ELR (cell line): ENCODE results near the gene RIBC1.
A peak's percentile ranks its signal among the peaks of the same experiment; 100 is the strongest.
"Not testable (repeated sequence)": the region's sequence is repeated elsewhere in the genome, so short reads cannot be mapped to it uniquely, and the experiment has no call there.

ENCODE experiments used
- DNase-seq: peaks from one replicate; pipeline ENCODE4 v3.0.0-alpha.2; 2015; ENCODE audit warnings: low read depth

The RIBC1 gene

GRCh38 chrX:53422861-53423306, at the start of gene RIBC1:
RIBC1 (plus strand) TSS chrX:53422873; CDS start chrX:53426277, 3,404 bp downstream.
- DNase-seq = no peak

- DNase-seq = no peak
Observed at GRCh38 chrX:53373307-53373706, 49.4 kb upstream of the RIBC1 start.

- no peak for DNase-seq
Observed at GRCh38 chrX:53374222-53374820, 48.4 kb upstream of the RIBC1 start.

DNA sequence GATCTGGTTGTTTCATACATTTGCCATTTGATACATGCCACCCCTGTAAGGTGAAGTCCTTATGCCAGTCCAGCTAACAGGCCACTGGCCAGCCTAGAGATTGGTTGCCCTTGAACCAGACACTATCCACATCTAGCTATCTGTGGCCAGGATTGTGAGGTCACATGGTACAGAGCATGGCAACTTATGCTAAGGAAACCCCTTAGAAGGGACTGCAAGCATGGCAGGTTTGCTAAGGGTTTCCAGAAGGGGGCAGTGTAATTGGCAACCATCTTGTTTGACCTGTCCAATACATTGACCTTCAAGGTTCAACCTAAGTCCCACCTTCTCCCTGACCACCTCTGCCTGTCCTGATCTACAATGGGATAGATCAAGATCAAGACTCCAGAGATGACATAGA, 47.8 kb upstream of the RIBC1 start:
- DNase-seq = no peak

GRCh38 chrX:53376888-53377287, 45.8 kb upstream of the RIBC1 start:
- DNase-seq = no peak

DNA sequence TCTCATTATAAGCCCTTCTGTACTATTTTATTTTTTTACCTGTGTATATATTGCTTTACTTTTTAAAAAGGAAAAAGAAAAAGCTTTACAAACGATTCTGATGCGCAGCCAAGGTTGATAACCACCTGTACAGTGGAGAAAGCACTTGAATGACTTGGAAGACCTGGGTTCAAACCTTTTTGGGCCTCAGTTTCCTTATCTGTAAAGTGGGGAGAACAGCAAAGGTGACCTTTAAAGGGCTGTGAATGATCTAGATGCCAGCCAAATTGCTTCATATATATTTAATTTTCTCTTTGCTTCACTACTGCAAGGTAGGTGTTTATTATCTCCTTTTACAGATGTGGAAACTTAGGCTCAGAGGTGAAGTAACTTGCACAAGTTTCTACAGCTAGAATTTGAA, 45.2 kb upstream of the RIBC1 start:
- DNase-seq = no peak

- DNase-seq = no peak
Observed at GRCh38 chrX:53379008-53379710, 43.5 kb upstream of the RIBC1 start.

DNA sequence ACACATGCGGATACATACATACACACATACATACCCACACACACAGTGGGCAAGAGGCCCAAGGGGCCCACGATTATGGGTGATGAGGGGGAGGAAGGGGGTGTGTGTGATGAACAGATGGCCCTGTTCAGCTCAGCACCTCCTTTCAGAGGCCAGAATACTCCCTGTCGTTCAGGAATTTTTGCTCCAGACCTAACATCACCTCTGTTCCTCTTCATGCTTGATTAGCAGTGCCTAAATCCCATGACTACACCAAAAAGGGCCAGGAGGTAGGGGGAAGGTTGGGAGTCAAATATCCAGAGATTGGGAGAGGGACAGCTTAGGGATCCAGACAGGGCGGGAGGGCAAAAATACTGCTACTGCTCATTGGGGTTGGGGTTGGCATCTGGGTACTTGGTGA, 42.9 kb upstream of the RIBC1 start:
- DNase-seq = no peak

DNA sequence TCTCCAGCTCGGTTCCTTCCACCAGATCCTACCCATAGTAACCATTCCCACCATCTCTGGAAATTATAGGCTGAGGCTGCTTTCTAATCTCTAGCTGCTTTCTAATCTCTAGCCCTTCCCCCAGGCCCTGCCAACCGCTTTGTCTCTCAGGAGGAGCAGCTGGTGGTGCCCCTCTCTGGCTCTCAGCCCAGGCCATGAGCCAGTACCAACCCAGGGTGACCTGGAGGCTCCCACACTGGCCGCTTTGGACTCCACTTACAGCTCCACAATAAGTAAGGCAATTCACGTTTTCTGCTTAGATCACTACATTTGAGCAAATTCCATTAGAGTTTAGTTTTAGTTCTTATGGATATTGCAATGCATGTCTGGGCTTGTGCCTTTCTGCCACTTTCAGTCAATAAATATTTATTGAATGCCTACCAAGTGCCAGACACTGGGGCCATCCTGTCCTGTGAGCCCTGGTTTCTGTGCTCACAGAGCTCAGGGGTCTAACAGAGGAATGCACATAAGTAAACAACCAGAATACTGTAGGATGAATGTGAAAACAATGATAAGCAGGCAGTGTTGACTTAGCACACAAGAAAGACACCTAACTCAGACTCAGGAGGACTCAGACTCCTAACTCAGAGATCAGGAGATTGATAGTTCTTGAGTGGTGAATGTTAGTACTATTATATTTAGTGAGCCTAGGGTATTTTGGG, 39.1 kb upstream of the RIBC1 start:
- no peak for DNase-seq

DNA sequence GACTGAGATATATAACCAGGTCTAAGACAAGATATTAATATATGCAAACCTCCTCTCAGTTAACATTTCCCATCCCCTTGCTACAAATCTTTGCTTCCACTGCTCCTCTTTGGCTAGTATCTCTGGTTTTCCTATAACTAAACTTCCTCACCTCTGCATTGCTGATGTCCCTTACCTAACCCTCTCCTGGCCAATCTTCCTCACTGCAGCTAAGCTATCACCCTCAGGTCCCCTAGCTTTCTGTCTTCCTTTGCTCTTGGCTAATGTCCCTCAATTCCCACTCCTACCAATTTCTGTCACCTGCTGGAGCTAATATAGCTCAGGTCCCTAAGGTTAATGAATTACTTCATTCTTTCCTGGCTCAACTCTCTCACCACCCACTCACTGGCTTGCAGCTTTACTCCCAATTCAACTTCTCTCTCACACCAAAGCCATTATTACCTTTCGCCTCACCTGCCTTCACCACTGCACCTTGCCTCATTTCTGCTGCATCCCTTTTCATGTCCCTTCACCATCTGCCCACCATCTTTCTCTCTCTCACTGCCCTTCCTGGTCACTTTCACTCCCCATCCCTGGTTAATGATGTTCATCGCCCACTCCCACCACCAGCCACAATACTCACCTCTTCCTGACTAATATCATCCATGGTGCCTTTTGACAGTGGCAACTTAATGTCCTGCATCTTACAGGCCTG, 26.9 kb upstream of the RIBC1 start:
- no peak for DNase-seq

- DNase-seq = no peak
Observed at GRCh38 chrX:53398216-53398615, 24.5 kb upstream of the RIBC1 start.

GRCh38 chrX:53403535-53403934, 19.1 kb upstream of the RIBC1 start:
- DNase-seq = no peak

GRCh38 chrX:53412446-53412845, 10.2 kb upstream of the RIBC1 start:
- DNase-seq = no peak

GRCh38 chrX:53420351-53420750, 2.3 kb upstream of the RIBC1 start:
- not testable (repeated sequence) for DNase-seq

DNA sequence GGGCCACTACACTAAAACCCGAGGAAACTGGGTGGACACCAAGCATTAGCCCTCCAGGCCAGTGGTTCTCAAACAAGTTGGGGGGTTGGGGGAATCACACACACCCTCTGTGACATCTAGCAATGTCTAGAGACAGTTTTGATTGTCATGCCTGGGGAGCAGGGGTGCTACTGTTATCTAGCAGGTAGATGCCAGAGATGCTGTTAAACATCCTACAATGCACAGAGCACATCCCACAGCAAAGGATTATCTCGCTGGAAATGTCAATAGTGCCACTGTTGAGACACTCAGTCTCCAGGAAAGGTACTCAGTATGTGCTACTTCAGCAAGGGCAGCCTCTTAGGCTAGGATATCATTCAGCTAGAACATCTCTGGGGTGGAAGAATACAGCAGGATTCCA, 1.5 kb upstream of the RIBC1 start:
- DNase-seq = peak; percentile 7

DNA sequence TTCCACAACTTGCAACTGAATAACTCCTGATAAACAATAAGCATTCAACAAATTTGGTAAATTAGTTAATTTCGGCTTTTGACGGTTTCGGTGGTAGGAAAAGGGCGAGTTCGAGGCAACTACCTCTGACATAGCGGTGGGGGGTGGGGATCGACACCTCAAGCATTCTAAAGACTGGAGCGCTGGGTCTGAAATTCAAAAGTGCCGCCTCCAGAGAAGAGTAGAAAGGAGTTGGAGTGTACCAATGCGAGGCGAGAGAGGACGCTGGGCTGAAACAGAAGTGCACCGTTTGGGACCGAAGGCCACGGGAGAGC, 944 bp upstream of the RIBC1 start:
- no peak for DNase-seq

DNA sequence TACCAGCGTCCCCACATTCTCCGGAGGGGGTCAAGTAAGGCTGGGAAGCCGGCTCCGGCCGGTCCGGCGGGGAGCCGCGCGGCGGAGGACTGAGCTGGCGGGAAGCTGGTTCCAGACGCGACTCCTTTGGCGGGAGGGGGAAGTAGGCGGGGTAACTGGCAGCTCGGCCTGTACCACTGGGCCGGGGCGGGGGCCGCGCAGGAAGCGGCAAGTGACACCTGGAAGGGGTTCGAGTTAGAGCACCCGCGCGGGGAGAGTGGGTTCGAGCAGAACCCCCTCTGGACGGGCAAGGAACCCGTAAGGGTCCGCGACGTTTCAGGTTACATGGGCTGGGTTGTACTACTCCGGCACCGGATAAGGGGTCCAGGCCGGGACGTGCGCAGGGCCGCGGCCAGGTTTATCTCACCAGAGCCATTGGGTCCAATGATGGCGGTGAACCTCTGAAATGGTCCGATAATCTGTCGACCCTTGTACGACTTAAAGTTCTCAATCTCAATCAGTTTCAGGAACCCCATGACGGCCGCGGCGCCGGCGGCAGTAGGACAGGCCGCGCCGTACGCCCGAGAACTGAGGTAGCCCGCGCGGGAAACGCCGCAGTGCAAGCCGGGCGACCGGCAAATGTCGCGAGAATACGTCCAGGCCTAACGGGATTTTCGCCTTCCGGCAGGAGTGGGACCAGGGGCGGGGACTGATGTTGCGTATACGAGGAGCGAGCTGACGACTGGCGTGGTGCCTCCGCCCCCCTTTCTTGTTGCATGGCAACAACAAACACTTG, 400 bp upstream of the RIBC1 start, which contains the start of gene SMC1A:
Gene SMC1A (minus strand): TSS at position 569 of the 775 bp plus-strand sequence. CDS start 54 bp downstream, at position 515.
- DNase-seq = peak; percentile 97

DNA sequence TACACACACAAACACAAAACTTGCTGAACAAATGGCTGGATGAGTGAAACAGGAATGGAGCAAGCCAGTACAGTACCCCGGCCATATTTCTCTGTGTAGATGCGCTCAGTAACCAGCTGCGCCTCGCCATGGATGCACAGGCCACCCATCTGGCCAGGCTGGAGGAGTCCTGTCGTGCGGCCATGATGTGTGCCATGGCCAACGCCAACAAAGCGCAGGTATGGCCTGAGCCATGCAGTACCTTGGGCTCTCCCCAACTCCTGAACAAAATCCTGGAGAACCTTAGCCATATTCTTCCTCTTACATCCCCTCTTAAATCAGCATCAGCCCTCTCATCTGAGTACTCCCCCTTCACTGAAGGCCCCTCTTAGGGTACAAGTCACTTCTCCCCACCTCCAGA, 7.1 kb downstream of the RIBC1 start:
- DNase-seq = no peak

DNA sequence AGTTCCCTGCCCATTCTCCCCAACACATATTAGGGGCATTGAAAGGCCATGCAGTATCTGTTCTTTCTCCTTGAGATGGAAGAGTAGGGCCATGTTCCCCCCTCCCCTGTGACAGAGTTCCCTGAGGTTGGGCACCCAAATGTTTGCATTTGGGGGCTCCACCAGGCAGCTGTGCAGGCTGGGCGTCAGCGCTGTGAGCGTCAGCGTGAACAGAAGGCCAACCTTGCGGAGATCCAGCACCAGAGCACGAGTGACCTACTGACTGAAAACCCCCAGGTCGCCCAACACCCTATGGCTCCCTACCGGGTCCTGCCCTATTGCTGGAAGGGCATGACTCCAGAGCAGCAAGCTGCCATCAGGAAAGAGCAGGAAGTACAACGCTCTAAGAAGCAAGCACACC, 7.6 kb downstream of the RIBC1 start:
- no peak for DNase-seq

GRCh38 chrX:53433651-53434639, 11.3 kb downstream of the RIBC1 start, which contains the start of gene HSD17B10:
HSD17B10 (minus strand) TSS chrX:53434370; CDS start chrX:53434345, 25 bp downstream.
- peak; percentile 88 for DNase-seq

- peak; percentile 80 for DNase-seq
Observed at GRCh38 chrX:53435997-53436396, 13.3 kb downstream of the RIBC1 start.
